A673 (cell line): Measurements from ENCODE around the gene PRIMPOL. TPM values are rescaled to one million over a fixed set of nuclear protein-coding genes. Genes with fewer than 3 reads are reported as not detected.

Experiments
- BruUV-seq: library from RNA; stranded (reverse); fragments of 400-500 nt; replicated peaks from 2 replicates; lab custom pipeline; 2021; lab: Mats Ljungman, UMichigan
- CTCF ChIA-PET: fragments of 300-600 bp; sonication (Branson Sonifier 250); formaldehyde crosslinking; loops from one replicate; lab custom pipeline; 2022; ENCODE audit warnings: antibody characterized with exemption; lab: Charles Lee
- POLR2A ChIA-PET: fragments of 300-600 bp; sonication (Branson Sonifier 250); formaldehyde crosslinking; loops from one replicate; lab custom pipeline; 2022; ENCODE audit warnings: antibody characterized with exemption; ENCODE audit not compliant: low non-redundant PET; lab: Charles Lee
- DNase-seq: peaks from one replicate; pipeline ENCODE4 v3.0.0-alpha.2; 2015; ENCODE audit warnings: low spot score
- H3K27ac ChIP-seq: fragments of 200-600 bp; sonication (generic); 2 replicates; pipeline ENCODE4 v1.5.1; 2016; ENCODE audit warnings: mixed run types, low read depth, mild to moderate bottlenecking, mixed read lengths, antibody characterized with exemption, low read length; ENCODE audit not compliant: poor library complexity, severe bottlenecking
- H3K27me3 ChIP-seq: fragments of 200-600 bp; sonication (generic); replicated peaks from 2 replicates; pipeline ENCODE4 v1.6.1; 2017; ENCODE audit warnings: mixed run types, low read depth, mild to moderate bottlenecking, mixed read lengths, antibody characterized with exemption, low read length; ENCODE audit not compliant: insufficient read depth, poor library complexity
- H3K36me3 ChIP-seq: fragments of 200-600 bp; sonication (generic); 2 replicates; pipeline ENCODE4 v1.6.1; 2016; ENCODE audit warnings: mixed run types, mild to moderate bottlenecking, mixed read lengths, antibody characterized with exemption, low read length; ENCODE audit not compliant: insufficient read depth, poor library complexity, severe bottlenecking
- H3K4me1 ChIP-seq: fragments of 200-600 bp; sonication (generic); 2 replicates; pipeline ENCODE4 v1.6.1; 2017; ENCODE audit warnings: mixed run types, mild to moderate bottlenecking, mixed read lengths, antibody characterized with exemption, low read length; ENCODE audit not compliant: insufficient read depth, poor library complexity, severe bottlenecking
- H3K4me3 ChIP-seq: fragments of 200-600 bp; sonication (generic); 2 replicates; pipeline ENCODE4 v1.5.1; 2016; ENCODE audit warnings: low read depth, mixed run types, mild to moderate bottlenecking, mixed read lengths, low read length; ENCODE audit not compliant: poor library complexity, severe bottlenecking
- H3K9me3 ChIP-seq: fragments of 200-600 bp; sonication (generic); 2 replicates; pipeline ENCODE4 v1.6.1; 2016; ENCODE audit warnings: mixed run types, low read depth, mild to moderate bottlenecking, mixed read lengths, antibody characterized with exemption, low read length; ENCODE audit not compliant: poor library complexity, severe bottlenecking
- EZH2 ChIP-seq: fragments of 200-600 bp; sonication (generic); IDR thresholded peaks from 2 replicates; pipeline ENCODE4 v1.6.1; 2017; ENCODE audit warnings: borderline replicate concordance, low read depth, mild to moderate bottlenecking, mixed read lengths, antibody characterized with exemption, low read length; ENCODE audit not compliant: poor library complexity, severe bottlenecking
- intact Hi-C: fragments of 100-400 bp; cut with micrococcal nuclease; formaldehyde crosslinking; loops from one replicate; pipeline ENCODE4 v1.10.0; 2022; ENCODE audit not compliant: unreplicated experiment
- total RNA-seq: library from RNA; stranded (reverse); gene quantifications from 2 replicates; pipeline ENCODE4 v1.2.3, GENCODE V29; 2021
- TF ChIP-seq, protein P1 (sequence below): fragments of 300-800, 200-600 bp; sonication (generic); conservative IDR thresholded peaks from 2 replicates; pipeline ENCODE4 v1.5.1; 2017; ENCODE audit warnings: low read depth, mild to moderate bottlenecking, antibody characterized with exemption, low read length, moderate library complexity, mixed read lengths

PRIMPOL gene
- total RNA-seq, 1 experiment from 2014 or later: 25.7 TPM

DNA sequence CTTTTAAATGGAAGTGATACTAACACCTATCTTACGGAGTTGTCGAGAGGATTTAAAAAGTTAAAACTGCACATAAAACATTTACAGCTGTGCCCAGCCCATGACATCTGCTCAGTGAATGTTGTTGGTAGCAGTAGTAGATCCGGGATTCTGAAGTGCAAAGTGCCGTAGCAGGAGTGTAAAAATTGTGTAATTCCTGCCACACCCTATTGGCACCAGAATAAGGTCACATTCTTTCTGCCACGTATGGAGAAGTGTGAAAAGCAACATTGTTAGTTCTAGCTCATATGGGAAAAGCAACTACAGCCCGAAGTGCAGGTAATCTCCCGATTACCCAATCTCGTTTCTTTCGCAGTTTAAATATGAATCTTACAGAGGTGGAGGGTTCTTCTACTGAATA is 31.2 kb downstream of the PRIMPOL start:
- TF ChIP-seq, protein P1, sequence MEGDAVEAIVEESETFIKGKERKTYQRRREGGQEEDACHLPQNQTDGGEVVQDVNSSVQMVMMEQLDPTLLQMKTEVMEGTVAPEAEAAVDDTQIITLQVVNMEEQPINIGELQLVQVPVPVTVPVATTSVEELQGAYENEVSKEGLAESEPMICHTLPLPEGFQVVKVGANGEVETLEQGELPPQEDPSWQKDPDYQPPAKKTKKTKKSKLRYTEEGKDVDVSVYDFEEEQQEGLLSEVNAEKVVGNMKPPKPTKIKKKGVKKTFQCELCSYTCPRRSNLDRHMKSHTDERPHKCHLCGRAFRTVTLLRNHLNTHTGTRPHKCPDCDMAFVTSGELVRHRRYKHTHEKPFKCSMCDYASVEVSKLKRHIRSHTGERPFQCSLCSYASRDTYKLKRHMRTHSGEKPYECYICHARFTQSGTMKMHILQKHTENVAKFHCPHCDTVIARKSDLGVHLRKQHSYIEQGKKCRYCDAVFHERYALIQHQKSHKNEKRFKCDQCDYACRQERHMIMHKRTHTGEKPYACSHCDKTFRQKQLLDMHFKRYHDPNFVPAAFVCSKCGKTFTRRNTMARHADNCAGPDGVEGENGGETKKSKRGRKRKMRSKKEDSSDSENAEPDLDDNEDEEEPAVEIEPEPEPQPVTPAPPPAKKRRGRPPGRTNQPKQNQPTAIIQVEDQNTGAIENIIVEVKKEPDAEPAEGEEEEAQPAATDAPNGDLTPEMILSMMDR: no peak
- TF ChIP-seq EZH2: no peak
- ChIA-PET POLR2A (interaction anchor here (0.6 kb wide), 1 partner anchor 357 kb away, joined by 3 read pairs; no protein-coding TSS in a partner anchor), CTCF (no interaction called here)
- Histone ChIP-seq H3K27ac (no peak overlapping the region), H3K9me3 (no peaks in the 10 kb centered on the region), H3K4me1 (no peaks in the 10 kb centered on the region), H3K27me3 (no peaks in the 10 kb centered on the region), H3K36me3 (no peaks in the 10 kb centered on the region), H3K4me3 (no peak overlapping the region)
- DNase-seq: no peak
- BruUV-seq: no TSS peak
- intact Hi-C loops: no loop called here

DNA sequence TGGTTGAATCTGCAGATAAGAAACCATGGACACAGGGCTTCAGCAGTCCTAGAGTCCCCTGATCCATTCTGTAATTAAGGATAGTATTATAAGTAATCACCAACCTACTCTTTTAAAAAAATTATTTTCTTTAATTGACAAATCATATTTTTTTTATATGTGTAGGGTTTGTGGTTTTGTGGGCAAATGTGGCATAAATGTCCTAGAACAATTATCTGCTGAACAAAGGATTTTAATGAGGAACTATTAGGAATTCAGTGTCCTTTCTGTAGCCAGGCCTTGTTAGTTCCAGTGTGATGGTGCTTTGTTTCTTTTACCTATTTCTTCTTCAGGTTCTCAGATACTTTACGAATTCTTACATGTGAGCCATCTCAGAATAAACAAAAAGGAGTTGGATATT is 32.4 kb downstream of the PRIMPOL start:
- CTCF ChIA-PET: no interaction called here
- intact Hi-C loops: no loop called here
- no TSS peak for BruUV-seq

DNA sequence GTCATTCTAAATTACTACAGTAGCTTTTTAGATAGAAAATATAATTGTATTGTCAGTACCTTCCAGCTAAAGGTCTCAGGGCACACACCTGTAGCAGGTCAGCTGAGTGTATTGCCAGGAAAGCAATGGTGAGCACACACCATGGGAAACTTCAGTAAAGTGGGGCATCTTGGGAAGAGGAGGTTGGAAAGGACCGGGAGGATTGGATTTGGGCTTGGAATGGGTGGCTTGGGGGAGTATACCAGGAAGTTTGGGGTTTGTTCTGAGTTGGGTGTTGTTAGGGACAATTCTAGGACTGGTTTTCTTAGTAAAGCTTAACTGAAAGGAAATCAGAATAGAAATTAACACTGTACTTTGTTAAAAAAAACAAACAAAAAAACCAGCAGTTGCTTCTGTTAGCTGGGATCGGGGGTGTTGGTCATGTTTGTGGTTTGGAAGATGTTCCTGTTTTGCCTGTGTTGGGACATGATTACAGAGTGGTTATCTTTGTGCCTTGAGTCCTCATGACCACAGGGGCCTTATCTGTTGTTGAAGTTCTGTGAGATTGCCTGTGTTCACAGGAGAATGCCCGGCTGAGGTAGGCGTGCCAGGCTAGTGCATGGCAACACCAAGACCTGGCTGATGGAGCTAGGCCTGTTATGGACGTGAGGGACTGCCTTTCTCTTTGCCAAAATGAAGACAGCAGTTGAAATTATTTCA is 35.1 kb downstream of the PRIMPOL start:
- intact Hi-C loops: no loop called here
- BruUV-seq: no TSS peak
- ChIA-PET CTCF (interaction anchor here (0.5 kb wide), 1 partner anchor 35 kb away, joined by 3 read pairs; the partner anchor contains the start of gene PRIMPOL), POLR2A (no interaction called here)
- TF ChIP-seq, protein P1: no peak
- TF ChIP-seq EZH2: no peak
- Histone ChIP-seq H3K4me1 (peaks cover 5% of the 10 kb centered on the region), H3K27me3 (no peaks in the 10 kb centered on the region), H3K4me3 (no peak overlapping the region), H3K36me3 (no peaks in the 10 kb centered on the region), H3K9me3 (no peaks in the 10 kb centered on the region), H3K27ac (no peak overlapping the region)
- no peak for DNase-seq

More for the DNA sequence above, 32.4 kb downstream of the PRIMPOL start:
- Histone ChIP-seq H3K4me1 (no peaks in the 10 kb centered on the region), H3K36me3 (no peaks in the 10 kb centered on the region), H3K9me3 (no peaks in the 10 kb centered on the region), H3K4me3 (no peak overlapping the region), H3K27ac (no peak overlapping the region), H3K27me3 (no peaks in the 10 kb centered on the region)
- no peak for TF ChIP-seq EZH2
- TF ChIP-seq, protein P1: no peak
- DNase-seq: no peak
- POLR2A ChIA-PET: no interaction called here
